Large intestine (tissue), 3 donors: ENCODE data around the gene PRDM15. TPM values are rescaled to one million over a fixed set of nuclear protein-coding genes. Genes with fewer than 3 reads are reported as not detected.

Experiments used
- DNase-seq, 2 donors: peaks; one replicate each; pipeline versions ENCODE4 v3.0.0 to v3.0.0-alpha.2; 2013
- H3K27ac ChIP-seq: one replicate; pipeline ENCODE4 v1.5.1; 2013; ENCODE audit warnings: low read length
- H3K27me3 ChIP-seq: 2 replicates; pipeline ENCODE4 v1.6.1; 2013; ENCODE audit warnings: low read length; ENCODE audit not compliant: control insufficient read depth, insufficient read depth
- H3K36me3 ChIP-seq: 2 replicates; pipeline ENCODE4 v1.6.1; 2013; ENCODE audit warnings: low read length; ENCODE audit not compliant: control insufficient read depth, insufficient read depth
- H3K4me1 ChIP-seq: one replicate; pipeline ENCODE4 v1.6.1; 2013; ENCODE audit warnings: low read length; ENCODE audit not compliant: control insufficient read depth, insufficient read depth
- H3K4me3 ChIP-seq: one replicate; pipeline ENCODE4 v1.5.1; 2013; ENCODE audit warnings: low read length
- H3K9me3 ChIP-seq: one replicate; pipeline ENCODE4 v1.6.1; 2013; ENCODE audit warnings: mild to moderate bottlenecking, low read depth, low read length, moderate library complexity; ENCODE audit not compliant: control insufficient read depth
- WGBS: methylation state at CpG from one replicate; pipeline ENCODE4 v1.1.5; 2013; ENCODE audit warnings: low lambda C conversion rate; ENCODE audit not compliant: insufficient coverage; 5-methylcytosine and 5-hydroxymethylcytosine counted together
- polyA plus RNA-seq: library from polyadenylated mRNA; unstranded; fragments of 120-200 nt; gene quantifications from one replicate; pipeline ENCODE4 v1.2.1, GENCODE V29; 2013

Gene PRDM15
- polyA plus RNA-seq, 1 donor, result 6.0 TPM

DNA sequence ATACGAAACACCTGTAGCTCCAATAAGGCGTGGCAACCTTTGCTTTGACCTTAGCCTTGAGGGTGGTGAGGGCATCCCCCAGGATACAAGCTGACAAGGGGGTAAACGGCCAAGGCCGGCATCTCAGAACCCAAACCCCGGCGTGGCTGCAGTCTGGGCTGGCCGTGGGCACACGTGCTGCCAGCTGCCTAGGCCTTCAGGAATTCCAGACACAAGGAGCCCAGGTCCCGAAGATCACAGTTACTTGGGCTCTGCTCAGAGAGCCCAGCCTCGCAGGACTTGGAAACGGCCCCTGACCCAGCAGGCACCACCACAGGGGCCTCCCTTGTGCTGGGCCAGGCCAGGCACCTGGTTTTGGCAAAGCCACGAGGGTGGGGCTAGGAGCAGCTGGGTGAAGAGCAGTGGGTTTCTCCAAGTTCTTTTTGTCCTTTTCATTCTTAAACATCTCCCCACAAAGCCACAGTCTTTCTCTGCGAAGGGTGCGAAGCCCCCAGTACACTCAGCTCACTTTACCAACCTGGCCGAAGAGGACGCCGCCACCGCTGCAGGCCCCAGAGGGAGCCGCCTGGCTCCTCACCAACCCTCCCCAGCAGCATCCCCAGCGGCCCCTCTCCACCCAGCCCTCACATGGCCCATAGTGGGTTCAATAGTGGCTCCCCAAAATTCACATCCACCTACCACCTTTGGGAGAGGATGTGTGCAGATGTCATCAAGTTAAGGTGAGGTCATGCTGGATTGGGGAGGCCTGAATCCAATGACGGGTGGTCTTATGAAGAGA is 26.8 kb downstream of the PRDM15 start:
- Histone ChIP-seq H3K27ac (no peak overlapping the region), H3K27me3 (no peaks in the 10 kb centered on the region), H3K36me3 (peaks cover 50% of the 10 kb centered on the region), H3K4me1 (no peaks in the 10 kb centered on the region), H3K4me3 (no peak overlapping the region), H3K9me3 (no peaks in the 10 kb centered on the region)
- WGBS, result no CpG with 5 or more reads among the region's 21 CpGs
- DNase-seq, result no peak

DNA sequence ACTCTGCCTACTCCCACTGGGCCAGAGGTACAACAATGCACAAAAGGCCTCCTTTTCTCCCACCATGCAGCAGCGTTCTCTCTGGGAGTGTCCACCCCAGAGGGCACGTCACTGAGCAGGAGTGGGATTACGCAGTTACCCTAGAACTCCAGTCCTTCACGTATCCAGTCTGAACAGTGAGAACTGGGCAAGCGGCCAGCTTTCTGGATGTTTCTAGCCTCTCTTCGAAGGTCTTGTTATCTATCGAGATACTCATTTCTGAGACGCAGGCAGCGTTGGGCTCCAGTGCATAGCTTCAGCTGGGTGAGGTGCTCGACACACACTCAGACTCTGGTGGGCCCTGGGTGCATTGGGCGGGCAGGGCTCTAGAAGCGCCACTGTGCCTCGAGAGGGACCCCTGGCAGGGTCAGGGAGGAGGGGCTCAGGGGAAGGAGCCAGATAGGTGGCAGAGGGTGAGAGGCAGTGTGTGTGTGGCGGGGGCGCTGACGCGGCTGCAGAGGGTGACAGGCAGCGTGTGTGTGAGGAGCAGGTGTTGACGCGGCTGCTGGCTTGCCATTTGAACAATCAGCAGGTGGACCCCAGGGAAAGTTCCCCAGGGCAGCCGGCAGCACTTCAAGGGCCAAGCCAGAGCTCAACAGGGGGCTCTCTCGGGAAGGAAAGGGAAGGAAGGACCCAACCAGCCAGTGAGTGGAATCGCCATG is 27.9 kb downstream of the PRDM15 start:
- Histone ChIP-seq H3K4me1 (no peaks in the 10 kb centered on the region), H3K27ac (no peak overlapping the region), H3K9me3 (no peaks in the 10 kb centered on the region), H3K27me3 (no peaks in the 10 kb centered on the region), H3K36me3 (peaks cover 39% of the 10 kb centered on the region), H3K4me3 (no peak overlapping the region)
- WGBS, result 100% methylated on average over 1 of the region's 23 CpGs
- no peak for DNase-seq

DNA sequence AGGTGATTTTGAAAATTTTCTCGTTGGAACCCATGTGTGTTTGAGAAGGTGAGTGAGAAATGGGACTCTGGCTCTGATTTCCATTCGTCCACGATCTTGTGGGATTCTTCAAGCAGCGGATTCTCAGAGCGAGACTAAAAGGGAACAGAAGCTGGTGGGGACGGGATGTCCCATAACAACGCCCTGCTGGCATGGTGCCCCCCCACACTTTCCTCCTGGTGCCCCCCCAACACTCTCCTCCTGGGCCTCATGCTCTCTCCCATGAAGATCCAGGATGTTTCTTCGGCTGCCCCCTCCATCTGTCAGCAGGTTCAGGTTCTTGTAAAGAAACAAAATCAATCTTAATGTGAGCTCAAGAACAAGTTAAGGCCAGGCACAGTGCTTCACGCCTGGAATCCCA is 29.1 kb downstream of the PRDM15 start:
- 100% methylated on average over 1 of the region's 9 CpGs for WGBS
- Histone ChIP-seq H3K4me3 (no peak overlapping the region), H3K36me3 (peaks cover 34% of the 10 kb centered on the region), H3K27ac (no peak overlapping the region), H3K9me3 (no peaks in the 10 kb centered on the region), H3K27me3 (no peaks in the 10 kb centered on the region), H3K4me1 (no peaks in the 10 kb centered on the region)
- no peak for DNase-seq

DNA sequence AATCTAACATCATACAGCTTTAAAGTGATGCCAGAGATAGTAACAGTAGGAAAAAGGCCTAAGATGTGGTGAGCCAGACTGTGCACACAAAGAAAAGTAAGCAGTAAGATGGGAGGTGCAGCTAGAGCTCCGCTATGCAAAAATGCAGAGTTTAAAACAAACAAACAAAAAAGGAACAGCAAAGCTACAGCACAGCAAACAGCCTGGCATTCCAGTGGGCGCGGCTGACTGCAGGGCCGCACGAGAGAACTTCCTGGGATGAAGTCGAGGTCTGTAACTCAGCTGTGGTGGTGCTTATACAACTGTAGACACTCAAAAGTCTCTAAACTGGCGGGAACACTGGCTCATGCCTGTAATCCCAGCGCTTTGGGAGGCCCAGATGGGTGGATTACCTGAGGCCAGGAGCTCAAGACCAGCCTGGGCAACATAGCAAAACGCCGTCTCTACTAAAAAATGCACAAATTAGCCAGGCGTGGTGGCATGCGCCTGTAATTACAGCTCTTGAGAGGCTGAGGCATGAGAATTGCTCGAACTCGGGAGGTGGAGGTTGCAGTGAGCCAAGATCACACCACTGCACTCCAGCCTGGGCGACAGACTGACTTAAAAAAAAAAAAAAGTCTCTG is 30.1 kb downstream of the PRDM15 start:
- WGBS, result 100% methylated on average over 1 of the region's 15 CpGs
- H3K9me3 ChIP-seq, result no peaks in the 10 kb centered on the region
- H3K27me3 ChIP-seq, result no peaks in the 10 kb centered on the region
- H3K4me1 ChIP-seq, result no peaks in the 10 kb centered on the region
- H3K36me3 ChIP-seq, result peaks cover 23% of the 10 kb centered on the region
- H3K27ac ChIP-seq, result no peak overlapping the region
- no peak for DNase-seq
- no peak overlapping the region for H3K4me3 ChIP-seq

GRCh38 chr21:41848533-41848932 is 30.6 kb downstream of the PRDM15 start:
- no peak overlapping the region for H3K4me3 ChIP-seq
- no peaks in the 10 kb centered on the region for H3K27me3 ChIP-seq
- WGBS, result 94% methylated on average over 3 of the region's 8 CpGs
- H3K4me1 ChIP-seq, result no peaks in the 10 kb centered on the region
- no peaks in the 10 kb centered on the region for H3K9me3 ChIP-seq
- peaks cover 18% of the 10 kb centered on the region for H3K36me3 ChIP-seq
- DNase-seq, result no peak
- H3K27ac ChIP-seq, result no peak overlapping the region

DNA sequence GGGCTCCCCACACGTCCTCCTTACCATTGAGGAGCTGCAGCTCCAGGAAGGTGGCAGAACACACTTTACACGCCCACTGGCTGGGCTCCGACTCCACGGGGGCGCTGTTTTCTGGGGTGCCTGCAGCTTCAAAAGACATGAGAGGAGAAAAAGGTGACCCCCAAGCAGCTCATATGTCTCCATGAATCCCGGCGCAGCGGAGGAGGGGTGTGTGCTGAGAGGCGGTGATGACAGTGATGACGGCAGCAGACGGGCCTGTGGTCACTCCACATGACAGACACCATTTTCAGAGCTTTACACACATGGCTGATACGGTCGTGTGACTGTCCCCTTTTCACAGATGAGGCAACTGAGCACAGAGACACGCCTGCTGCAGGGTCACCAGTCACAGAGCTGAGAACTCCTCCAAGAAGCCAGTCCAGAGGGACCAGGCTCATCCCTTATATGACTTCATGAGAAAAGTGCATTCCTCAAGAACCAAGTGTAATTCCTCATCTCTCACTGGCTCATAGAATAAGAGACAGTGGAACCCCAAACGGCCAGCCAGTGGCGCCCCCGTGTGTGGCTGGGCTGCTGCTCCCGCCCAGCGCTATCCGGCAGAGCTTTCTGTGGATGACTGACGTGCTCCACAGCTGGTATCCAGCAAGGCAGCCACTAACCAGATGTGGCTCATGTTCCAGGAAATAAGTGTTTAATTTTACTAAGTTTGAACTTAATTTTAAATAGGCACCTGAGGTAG is 31.9 kb downstream of the PRDM15 start:
- 100% methylated on average over 2 of the region's 21 CpGs for WGBS
- no peak overlapping the region for H3K4me3 ChIP-seq
- no peaks in the 10 kb centered on the region for H3K9me3 ChIP-seq
- peaks cover 10% of the 10 kb centered on the region for H3K36me3 ChIP-seq
- peak in 1 of 2 donors; percentile 11 for DNase-seq
- H3K27me3 ChIP-seq, result no peaks in the 10 kb centered on the region
- H3K27ac ChIP-seq, result no peak overlapping the region
- no peaks in the 10 kb centered on the region for H3K4me1 ChIP-seq

DNA sequence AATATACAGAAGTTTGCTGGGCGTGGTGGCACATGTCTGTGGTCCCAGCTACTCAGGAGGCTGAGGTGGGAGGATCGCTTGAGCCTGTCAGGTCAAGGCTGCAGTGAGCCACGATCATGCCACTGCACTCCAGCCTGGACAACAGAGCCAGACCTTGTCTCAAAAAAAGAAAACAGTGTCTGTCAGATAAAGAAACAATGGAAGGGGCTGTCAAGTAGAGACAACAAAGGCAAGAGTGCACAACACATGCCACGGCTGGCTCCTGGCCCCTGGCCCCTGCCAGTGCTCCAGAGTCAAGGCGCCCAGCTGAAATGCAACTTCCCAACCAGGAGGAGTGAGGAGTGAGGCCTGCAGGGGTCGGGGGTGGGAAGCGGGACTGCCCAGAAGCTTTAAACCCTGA is 32.6 kb downstream of the PRDM15 start:
- no CpG with 5 or more reads among the region's 7 CpGs for WGBS
- no peak for DNase-seq
- H3K4me3 ChIP-seq, result no peak overlapping the region

GRCh38 chr21:41846033-41846317 is 33.2 kb downstream of the PRDM15 start:
- DNase-seq, result no peak
- Histone ChIP-seq H3K36me3 (peaks cover under 1% of the 10 kb centered on the region), H3K9me3 (peaks cover 9% of the 10 kb centered on the region), H3K27ac (no peak overlapping the region), H3K4me3 (no peak overlapping the region), H3K4me1 (no peaks in the 10 kb centered on the region), H3K27me3 (no peaks in the 10 kb centered on the region)
- 100% methylated on average over 1 of the region's 6 CpGs for WGBS

More for the DNA sequence above, 32.6 kb downstream of the PRDM15 start:
- no peaks in the 10 kb centered on the region for H3K4me1 ChIP-seq
- no peak overlapping the region for H3K27ac ChIP-seq
- H3K27me3 ChIP-seq, result no peaks in the 10 kb centered on the region
- H3K9me3 ChIP-seq, result peaks cover 5% of the 10 kb centered on the region
- H3K36me3 ChIP-seq, result peaks cover 5% of the 10 kb centered on the region

DNA sequence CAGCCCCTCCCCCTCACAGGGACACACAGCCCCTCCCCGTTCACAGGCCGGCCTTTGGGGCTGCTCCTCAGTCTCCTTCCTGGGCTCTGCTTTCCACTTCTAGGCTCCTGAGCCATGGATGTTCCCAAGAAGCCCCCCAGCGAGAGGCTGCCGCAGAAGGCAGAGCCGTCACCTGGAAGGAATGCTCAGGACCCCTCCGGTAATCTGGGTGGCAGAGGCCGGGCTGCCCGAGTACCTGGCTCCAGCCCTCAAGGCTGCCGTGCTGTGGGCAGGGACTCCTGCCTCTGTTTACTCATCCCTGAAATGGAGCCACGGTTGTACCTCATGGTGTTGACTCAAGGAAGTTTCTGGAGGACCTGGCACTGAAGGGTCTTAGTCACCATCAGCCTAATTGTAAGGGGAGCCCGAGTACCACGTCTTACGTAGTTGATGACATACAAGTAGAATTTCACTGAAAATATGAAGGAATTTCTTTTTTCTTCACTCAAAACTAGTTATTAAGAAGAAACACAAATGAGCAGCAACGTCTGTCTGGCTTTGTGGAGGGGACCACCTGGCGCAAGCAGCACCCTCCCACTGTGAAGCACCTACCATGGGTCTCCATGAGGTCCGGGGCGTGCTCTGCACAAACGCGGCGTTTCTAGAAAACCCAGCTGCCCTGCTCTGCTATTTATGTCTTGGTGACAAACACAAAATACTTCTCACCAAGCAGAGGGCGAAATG is 33.7 kb downstream of the PRDM15 start:
- no peak for DNase-seq
- H3K9me3 ChIP-seq, result peaks cover 14% of the 10 kb centered on the region
- H3K36me3 ChIP-seq, result no peaks in the 10 kb centered on the region
- H3K4me3 ChIP-seq, result no peak overlapping the region
- no peak overlapping the region for H3K27ac ChIP-seq
- H3K4me1 ChIP-seq, result no peaks in the 10 kb centered on the region
- WGBS, result 67% methylated on average over 1 of the region's 21 CpGs
- H3K27me3 ChIP-seq, result no peaks in the 10 kb centered on the region

DNA sequence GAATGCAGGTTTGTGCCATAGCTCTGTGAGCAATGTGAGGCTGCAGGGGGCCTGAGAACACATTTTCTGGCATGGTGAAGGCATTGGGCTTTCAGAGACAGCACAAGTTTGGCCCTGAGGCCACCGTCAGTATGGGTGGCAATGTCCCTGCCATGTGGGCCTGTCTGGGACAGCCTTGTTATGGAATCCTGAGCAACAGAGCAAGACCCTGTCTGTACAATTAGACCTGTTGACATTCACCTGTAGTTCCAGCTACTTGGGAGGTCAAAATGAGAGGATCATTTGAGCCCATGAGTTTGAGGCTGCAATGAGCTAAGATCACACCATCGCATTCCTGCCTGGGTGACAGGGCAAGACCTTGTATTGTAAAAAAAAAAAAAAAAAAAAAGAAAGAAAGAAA is 35.6 kb downstream of the PRDM15 start:
- Histone ChIP-seq H3K36me3 (peaks cover 6% of the 10 kb centered on the region), H3K9me3 (peaks cover 18% of the 10 kb centered on the region), H3K4me3 (no peak overlapping the region), H3K27ac (no peak overlapping the region), H3K4me1 (no peaks in the 10 kb centered on the region), H3K27me3 (no peaks in the 10 kb centered on the region)
- DNase-seq, result no peak
- no CpG with 5 or more reads among the region's 2 CpGs for WGBS
